ENCODE measurements around the gene CXCL5.
"Not testable (repeated sequence)": the region's sequence is repeated elsewhere in the genome, so short reads cannot be mapped to it uniquely, and the experiment has no call there.

CXCL5 gene

DNA sequence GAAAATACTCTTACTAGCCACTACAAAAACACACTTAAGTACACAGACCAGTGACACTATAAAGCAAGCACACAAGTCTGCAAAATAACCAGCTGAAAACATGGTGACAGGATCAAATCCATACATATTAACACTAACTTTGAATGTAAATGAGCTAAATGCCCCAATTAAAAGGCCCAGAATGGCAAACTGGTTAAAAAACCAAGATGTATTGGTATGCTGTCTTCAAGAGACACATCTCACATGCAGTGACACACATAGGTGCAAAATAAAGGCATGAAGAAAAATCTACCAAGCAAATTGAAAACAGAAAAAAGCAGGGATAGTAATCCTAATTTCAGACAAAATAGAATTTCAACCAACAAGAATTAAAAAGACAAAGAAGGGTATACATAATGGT, 27.5 kb downstream of the CXCL5 start:
- DNase-seq (ENCODE audit: low spot score): no peak

GRCh38 chr4:73970011-73970410, 28.5 kb downstream of the CXCL5 start:
- DNase-seq (ENCODE audit: low spot score): no peak

GRCh38 chr4:73967866-73968265, 30.6 kb downstream of the CXCL5 start:
- no peak for DNase-seq (ENCODE audit: low spot score)

- DNase-seq (ENCODE audit: low spot score): no peak
These were observed 33.4 kb downstream of the CXCL5 start for GRCh38 chr4:73964862-73965611.

DNA sequence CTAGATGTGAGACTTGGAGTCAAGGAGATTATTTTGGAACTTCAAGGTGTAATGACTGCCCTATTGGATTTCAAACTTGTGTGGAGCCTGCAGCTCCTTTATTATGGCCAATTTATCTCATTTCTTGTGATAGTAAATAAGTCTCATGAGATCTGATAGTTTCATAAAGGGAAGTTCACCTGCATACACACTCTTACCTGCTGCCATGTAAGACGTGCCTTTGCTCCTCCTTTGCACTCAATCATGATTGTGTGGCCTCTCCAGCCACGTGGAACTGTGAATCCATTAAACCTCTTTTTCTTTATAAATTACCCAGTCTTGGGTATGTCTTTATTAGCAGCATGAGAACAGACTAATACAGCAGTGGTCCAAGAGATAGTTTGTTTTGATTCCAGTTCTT, 35.8 kb downstream of the CXCL5 start:
- no peak for DNase-seq (ENCODE audit: low spot score)

DNA sequence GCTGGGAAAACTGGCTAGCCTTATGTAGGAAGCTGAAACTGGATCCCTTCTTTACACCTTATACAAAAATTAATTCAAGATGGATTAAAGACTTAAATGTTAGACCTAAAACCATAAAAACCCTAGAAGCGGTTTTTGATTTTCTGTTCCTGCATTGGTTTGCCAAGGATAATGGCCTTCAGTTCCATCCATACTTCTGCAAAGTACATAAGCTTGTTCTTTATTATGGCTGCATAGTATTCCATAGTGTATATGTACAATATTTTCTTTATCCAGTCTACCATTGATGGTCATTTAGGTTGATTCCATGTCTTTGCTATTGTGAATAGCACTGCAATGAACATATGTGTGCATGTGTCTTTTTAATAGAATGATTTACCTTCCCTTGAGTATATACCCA, 39.4 kb downstream of the CXCL5 start:
- not testable (repeated sequence) for DNase-seq (ENCODE audit: low spot score)

DNA sequence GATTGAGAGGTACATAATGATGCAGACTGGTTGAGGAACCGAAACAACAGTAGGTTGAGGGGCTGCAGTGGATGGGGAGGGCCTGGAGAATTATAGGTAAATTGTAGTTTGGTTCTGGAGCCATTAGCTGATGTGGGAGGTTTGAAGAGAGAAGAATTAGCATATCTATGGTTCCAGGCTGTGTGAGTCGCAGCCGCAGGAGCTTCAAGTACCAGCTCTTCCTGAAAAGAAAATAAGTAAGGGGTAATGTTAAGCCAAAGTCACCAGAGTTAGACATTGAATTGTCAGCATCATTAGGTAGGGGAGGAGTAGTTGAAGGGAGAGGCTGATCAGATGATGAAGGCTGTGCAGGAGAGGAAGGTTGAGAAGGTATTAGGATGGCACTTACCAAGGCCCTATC, 46.1 kb downstream of the CXCL5 start:
- no peak for DNase-seq (ENCODE audit: low spot score)

DNA sequence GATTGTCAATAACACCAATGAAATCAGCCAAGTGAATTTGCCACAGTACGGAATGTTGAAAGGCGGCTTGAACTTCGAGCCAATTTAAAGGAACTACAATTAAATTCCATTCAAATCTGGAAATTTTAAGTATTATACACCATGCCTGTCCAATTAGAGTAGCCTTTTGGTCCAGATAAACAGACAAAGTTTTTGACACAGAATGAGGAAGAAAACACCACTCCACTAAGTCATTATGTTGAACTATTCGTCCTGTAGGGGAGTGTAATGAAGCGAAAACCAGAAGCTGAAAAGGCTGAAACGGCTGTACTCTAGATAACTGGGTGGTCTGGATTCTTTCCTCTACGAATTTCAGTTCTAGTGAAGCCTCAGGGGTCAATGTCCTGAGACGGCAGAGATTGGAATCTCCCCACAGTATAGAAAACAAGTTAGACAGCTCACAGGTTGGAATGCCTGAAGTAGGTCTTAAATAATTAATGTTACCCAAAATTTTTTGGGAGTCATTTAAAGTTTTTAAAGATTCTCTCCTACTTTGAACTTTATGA, 48.0 kb downstream of the CXCL5 start:
- DNase-seq (ENCODE audit: low spot score): not testable (repeated sequence)

DNA sequence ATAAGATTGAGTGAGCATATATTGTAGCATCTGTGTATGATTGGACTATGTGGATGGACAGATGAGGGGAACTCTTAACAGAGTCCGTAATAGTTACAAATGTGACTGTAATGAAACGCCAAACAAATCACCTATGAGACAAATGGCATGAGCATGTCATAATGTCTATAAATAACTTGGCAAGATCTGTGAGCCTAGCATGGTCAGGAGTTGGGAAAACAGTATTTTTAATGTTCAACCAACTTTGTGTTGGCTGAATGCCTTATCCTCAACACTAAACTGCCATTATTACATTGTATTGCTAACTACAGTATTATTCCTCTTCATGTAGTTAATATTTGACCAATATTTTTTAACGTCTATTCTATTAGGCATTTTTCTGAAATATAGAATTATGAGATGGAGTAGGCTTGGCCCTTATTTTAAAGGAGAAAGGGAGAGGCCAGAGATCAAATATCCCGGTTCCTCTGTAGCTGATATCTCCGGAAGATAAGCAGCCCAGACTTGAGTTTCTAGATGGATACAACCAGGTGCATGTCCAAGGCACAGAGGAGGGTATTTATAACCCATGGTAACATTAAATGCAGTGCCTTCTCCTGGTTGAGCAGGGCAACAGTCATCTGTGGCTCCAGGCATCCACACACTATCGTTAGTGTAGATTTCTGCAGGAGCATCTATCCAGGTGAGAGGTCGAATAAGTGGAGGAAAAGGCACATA, 49.3 kb downstream of the CXCL5 start:
- no peak for DNase-seq (ENCODE audit: low spot score)

- DNase-seq (ENCODE audit: low spot score): no peak
These were observed 50.2 kb downstream of the CXCL5 start for GRCh38 chr4:73948291-73948690.

DNA sequence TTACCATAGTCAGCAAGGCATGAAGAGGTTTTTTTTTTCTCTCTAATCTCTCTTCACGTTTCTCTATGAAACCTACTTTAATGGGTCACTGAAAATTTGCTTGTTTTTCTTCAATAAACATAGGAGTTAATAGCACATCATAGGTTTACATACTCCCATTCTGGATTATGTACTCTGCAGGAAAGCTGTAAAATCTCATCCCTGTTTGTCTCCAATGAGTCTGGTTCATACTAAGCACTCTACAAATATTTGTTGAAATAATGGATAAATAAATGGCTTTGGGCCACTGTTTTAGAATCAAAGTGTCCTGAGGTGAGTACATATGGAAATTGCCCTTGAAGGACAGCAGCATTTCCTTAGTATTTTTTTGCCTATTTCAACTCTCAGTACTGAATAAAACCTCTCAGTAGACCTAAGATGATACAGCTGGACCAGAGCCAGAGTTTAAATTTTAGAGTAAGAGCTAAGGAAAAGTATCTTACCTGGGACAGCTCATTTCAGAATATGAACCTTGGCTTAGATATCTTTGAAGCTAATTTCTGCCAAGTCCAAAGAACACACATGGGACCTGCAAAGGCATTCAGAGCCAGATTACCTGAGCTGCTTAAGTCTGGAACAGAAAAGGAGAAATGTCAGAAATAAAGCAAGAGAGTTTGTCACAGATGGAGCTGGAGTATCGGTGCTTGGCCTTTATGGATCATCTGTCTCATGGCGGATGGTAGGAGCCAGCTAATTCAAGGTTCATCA, 51.1 kb downstream of the CXCL5 start:
- no peak for DNase-seq (ENCODE audit: low spot score)

GRCh38 chr4:73945674-73946449, 52.6 kb downstream of the CXCL5 start:
- DNase-seq (ENCODE audit: low spot score): no peak

Data from cerebellar cortex (tissue), 1 donor.